SK-N-MC (cell line): Measurements from ENCODE around the gene GGCX.

ENCODE experiments used
- EZH2 ChIP-seq: fragments of 200-600 bp; sonication (generic); IDR thresholded peaks from one replicate; pipeline ENCODE4 v1.6.1; 2017; ENCODE audit warnings: antibody characterized with exemption
- POLR2AphosphoS5 ChIP-seq: IDR thresholded peaks from 2 replicates; pipeline ENCODE4 v1.6.1; 2012; ENCODE audit warnings: mild to moderate bottlenecking, low read depth, low read length, borderline replicate concordance

DNA sequence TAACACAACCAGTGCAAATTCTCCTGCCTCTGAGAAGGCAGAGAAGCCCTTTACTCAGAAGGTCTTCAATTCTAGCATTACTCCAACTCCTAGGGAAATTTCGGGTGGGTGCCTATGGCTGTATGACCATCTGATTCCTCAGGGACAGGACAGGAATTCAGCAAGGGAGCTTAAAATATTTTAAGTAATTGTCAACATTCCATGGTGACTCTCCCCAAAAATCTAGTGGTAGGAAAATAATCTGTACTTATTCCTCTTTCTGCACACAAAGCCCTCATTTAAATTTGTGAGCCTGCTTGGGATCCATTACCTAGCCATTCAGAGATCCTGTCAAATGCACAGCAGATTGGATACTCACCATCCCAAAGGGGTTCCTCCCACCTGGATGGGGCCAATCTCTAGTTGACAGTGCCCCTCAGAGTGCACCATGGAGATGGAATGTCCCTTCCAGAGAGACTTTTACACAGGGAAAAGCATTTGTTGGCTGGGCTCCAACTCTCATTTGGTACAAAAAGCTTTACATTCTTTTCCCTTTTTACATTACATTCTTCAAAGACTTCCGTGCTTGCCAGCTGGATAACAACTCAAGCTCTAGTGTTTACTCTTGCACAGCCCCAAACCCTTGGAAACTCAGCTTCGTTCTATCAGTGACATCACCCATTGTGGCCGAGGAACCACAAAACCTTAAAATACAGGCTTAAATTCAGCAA, 44.3 kb upstream of the GGCX start:
- TF ChIP-seq POLR2AphosphoS5, result no peak; the same call in 1 of the 2 replicates
- TF ChIP-seq EZH2, result no peak
